C4-2B (cell line): ENCODE measurements around the gene ZER1.

Source experiments
- H3K27ac ChIP-seq: fragments of 450-650 bp; 2 replicates; pipeline ENCODE4 v1.5.1; 2017
- CTCF ChIP-seq: fragments of 450-650 bp; conservative IDR thresholded peaks from 2 replicates; pipeline ENCODE4 v1.5.1; 2017; ENCODE audit warnings: mild to moderate bottlenecking
- ZFX ChIP-seq: fragments of 450-650 bp; IDR thresholded peaks from 2 replicates; pipeline ENCODE4 v1.6.1; 2017

Gene ZER1

GRCh38 chr9:128771094-128771721, 519 bp downstream of the ZER1 start:
- H3K27ac ChIP-seq, result peak overlapping the region; percentile 73
- no peak for TF ChIP-seq CTCF
- no peak for TF ChIP-seq ZFX

GRCh38 chr9:128770286-128771030, 1.3 kb downstream of the ZER1 start:
- TF ChIP-seq CTCF, result no peak
- TF ChIP-seq ZFX, result no peak
- H3K27ac ChIP-seq, result peak overlapping the region; percentile 73

GRCh38 chr9:128768606-128769005, 3.1 kb downstream of the ZER1 start:
- TF ChIP-seq ZFX, result no peak
- H3K27ac ChIP-seq, result no peak overlapping the region

- TF ChIP-seq ZFX, result no peak
- no peak for TF ChIP-seq CTCF
- H3K27ac ChIP-seq, result no peak overlapping the region
These were observed 6.2 kb downstream of the ZER1 start for GRCh38 chr9:128765499-128765898.

- no peak overlapping the region for H3K27ac ChIP-seq
- no peak for TF ChIP-seq ZFX
- TF ChIP-seq CTCF, result no peak
These were observed 7.4 kb downstream of the ZER1 start for GRCh38 chr9:128764361-128764760.

GRCh38 chr9:128762671-128763449, 8.9 kb downstream of the ZER1 start:
- TF ChIP-seq ZFX (no peak), CTCF (no peak)
- no peak overlapping the region for H3K27ac ChIP-seq

GRCh38 chr9:128757602-128758001, 14.1 kb downstream of the ZER1 start:
- no peak for TF ChIP-seq CTCF
- no peak for TF ChIP-seq ZFX
- H3K27ac ChIP-seq, result no peak overlapping the region
